IPS DF 6.9 (cell line): ENCODE measurements around the gene AK4.
"Not testable (repeated sequence)": the region's sequence is repeated elsewhere in the genome, so short reads cannot be mapped to it uniquely, and the experiment has no call there.

Source experiments
- DNase-seq: peaks from one replicate; pipeline ENCODE4 v3.0.0-alpha.2; 2013; ENCODE audit warnings: low read depth, low spot score
- H3K27ac ChIP-seq: one replicate; pipeline ENCODE4 v1.5.1; 2013; ENCODE audit warnings: low read length, control low read depth
- H3K27me3 ChIP-seq: 2 replicates; pipeline ENCODE4 v1.6.1; 2013; ENCODE audit warnings: mild to moderate bottlenecking, low read length; ENCODE audit not compliant: control insufficient read depth, insufficient read depth
- H3K36me3 ChIP-seq: 2 replicates; pipeline ENCODE4 v1.6.1; 2013; ENCODE audit warnings: low read length; ENCODE audit not compliant: control insufficient read depth, insufficient read depth
- H3K4me1 ChIP-seq: 2 replicates; pipeline ENCODE4 v1.6.1; 2013; ENCODE audit warnings: low read length; ENCODE audit not compliant: control insufficient read depth, insufficient read depth
- H3K4me3 ChIP-seq: 2 replicates; pipeline ENCODE4 v1.5.1; 2013; ENCODE audit warnings: mild to moderate bottlenecking, low read length
- H3K9me3 ChIP-seq: 2 replicates; pipeline ENCODE4 v1.6.1; 2013; ENCODE audit warnings: low read length, inconsistent platforms; ENCODE audit not compliant: control insufficient read depth, insufficient read depth
- WGBS: extraction: QIAGEN DNeasy Blood & Tissue Kit; methylation state at CpG from one replicate; pipeline ENCODE4 v1.1.7; 2013; ENCODE audit warnings: mixed read lengths, missing lambda C conversion rate; ENCODE audit not compliant: insufficient read length, insufficient coverage; 5-methylcytosine and 5-hydroxymethylcytosine counted together

Gene AK4

DNA sequence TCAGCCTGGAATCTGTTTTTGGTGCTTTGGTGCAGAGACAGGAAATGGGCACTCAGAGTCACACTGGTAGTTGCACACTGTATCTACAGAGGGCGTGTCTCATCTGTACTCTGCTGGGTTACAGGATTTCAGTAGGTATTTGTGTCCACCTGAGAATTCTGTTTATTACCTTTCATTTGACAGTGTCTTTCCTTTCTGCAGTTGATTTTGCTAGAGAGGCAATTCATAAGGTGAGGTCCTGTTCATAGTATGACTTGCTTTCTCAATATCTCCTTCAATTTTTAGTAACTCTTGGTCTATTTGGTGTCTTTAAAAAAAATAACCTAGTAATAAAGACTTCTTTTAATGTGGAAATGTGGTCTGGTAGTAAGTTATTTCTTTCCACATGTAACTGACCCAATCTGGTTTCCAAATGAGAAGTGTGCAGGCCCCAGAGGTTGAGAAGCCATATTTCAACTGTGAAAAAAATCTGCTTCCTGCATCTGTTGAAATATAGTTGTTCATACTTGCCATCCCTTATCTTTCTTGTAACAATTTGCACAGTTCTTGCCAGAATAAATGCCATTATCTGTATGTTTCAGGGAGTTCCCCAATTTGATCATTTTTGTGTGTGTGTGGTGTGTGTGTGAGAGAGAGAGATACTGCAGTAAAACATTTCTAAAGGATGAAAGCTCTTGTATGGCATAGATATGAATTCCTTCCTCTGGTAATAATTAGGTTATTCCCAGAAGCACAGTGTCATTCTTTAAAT, 82.9 kb downstream of the AK4 start:
- Histone ChIP-seq H3K27ac (no peak overlapping the region), H3K4me1 (no peaks in the 10 kb centered on the region), H3K36me3 (peaks cover 4% of the 10 kb centered on the region; the same call in 1 of the 2 replicates), H3K9me3 (no peaks in the 10 kb centered on the region), H3K27me3 (no peaks in the 10 kb centered on the region), H3K4me3 (no peak overlapping the region)
- DNase-seq, result no peak
- WGBS, result no CpG with 5 or more reads among the region's 1 CpG

DNA sequence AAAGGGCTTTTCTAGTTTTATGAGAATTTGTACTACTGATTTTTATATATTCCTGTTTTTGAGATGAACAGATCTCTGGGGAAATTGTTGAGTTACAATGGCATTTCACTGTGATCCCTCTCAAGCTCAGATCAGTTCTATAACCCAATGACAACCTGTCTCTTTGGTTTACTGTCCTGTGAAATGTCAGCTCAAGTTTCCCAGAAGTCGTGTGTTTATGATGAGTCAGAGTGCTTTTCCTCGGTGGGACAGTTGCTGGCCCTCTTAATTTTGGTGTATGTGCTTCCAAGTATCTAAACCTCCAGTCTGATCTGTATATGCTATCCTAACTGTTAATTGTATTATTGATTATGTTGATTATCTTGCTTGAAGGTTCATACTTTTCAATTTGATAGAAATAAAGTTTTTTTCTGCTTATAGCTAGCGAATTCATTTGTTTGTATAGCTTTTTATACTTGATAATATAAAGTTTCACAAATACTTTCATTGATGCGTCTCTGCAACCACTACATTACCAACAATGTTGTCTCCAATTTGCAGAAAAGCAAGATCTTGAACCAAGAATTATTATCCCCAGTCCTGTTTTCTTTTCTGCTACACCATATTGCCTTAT, 83.8 kb downstream of the AK4 start:
- Histone ChIP-seq H3K27ac (no peak overlapping the region), H3K9me3 (no peaks in the 10 kb centered on the region), H3K4me1 (no peaks in the 10 kb centered on the region), H3K4me3 (no peak overlapping the region), H3K36me3 (peaks cover 4% of the 10 kb centered on the region; the same call in 1 of the 2 replicates), H3K27me3 (no peaks in the 10 kb centered on the region)
- WGBS, result no CpG with 5 or more reads among the region's 4 CpGs
- DNase-seq, result no peak

DNA sequence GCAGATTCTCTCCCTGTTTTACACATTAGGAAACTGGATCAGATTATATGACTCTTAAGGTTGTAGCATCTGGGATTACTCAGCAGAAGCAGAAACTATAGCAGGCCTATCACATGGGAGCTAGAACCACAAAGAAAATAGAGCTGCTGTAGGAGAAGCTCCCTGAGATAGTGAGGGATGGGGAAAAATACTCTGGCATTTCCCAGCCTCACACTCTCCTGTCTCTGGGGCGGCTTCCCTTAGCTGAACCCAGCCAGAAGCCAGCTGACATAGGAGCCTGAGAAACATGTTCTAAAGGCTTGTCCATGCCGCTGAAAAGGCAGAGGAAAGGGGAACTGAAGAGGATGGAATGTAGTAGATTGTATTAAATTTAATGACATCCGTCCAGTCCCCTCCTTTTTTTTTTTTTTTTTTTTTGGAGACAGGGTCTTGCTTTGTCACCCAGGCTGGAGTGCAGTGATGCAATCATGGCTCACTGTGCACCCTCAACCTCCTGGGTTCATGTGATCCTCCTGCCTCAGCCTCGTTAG, 84.5 kb downstream of the AK4 start:
- no peak for DNase-seq

DNA sequence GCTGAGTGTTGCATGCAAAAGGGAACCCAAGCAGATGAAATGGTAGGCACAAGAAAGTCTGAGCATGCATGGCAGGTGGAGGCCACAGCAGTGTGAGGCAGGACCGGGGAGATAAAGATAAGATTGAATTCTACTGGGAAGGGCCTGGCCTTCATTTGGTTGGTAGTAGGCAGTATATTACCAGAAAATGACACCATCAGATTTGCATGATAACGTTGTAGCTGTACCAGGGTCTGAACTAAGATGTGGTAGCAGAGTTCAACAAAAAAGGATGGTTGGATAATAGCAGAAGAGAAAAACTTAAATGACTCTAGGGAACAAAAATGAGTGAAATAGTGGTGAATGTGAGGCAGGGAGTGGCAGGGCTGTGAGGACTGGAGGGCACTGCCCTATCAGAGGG, 85.8 kb downstream of the AK4 start:
- H3K4me1 ChIP-seq, result no peaks in the 10 kb centered on the region
- no peaks in the 10 kb centered on the region for H3K27me3 ChIP-seq
- H3K4me3 ChIP-seq, result no peak overlapping the region
- H3K27ac ChIP-seq, result no peak overlapping the region
- no peak for DNase-seq
- WGBS, result no CpG with 5 or more reads among the region's 2 CpGs
- no peaks in the 10 kb centered on the region for H3K9me3 ChIP-seq
- H3K36me3 ChIP-seq, result peaks cover 4% of the 10 kb centered on the region; the same call in 1 of the 2 replicates

More for the DNA sequence above, 84.5 kb downstream of the AK4 start:
- Histone ChIP-seq H3K36me3 (peaks cover 4% of the 10 kb centered on the region; the same call in 1 of the 2 replicates), H3K4me1 (no peaks in the 10 kb centered on the region), H3K4me3 (no peak overlapping the region), H3K9me3 (no peaks in the 10 kb centered on the region), H3K27ac (no peak overlapping the region), H3K27me3 (no peaks in the 10 kb centered on the region)
- WGBS, result no CpG with 5 or more reads among the region's 4 CpGs

DNA sequence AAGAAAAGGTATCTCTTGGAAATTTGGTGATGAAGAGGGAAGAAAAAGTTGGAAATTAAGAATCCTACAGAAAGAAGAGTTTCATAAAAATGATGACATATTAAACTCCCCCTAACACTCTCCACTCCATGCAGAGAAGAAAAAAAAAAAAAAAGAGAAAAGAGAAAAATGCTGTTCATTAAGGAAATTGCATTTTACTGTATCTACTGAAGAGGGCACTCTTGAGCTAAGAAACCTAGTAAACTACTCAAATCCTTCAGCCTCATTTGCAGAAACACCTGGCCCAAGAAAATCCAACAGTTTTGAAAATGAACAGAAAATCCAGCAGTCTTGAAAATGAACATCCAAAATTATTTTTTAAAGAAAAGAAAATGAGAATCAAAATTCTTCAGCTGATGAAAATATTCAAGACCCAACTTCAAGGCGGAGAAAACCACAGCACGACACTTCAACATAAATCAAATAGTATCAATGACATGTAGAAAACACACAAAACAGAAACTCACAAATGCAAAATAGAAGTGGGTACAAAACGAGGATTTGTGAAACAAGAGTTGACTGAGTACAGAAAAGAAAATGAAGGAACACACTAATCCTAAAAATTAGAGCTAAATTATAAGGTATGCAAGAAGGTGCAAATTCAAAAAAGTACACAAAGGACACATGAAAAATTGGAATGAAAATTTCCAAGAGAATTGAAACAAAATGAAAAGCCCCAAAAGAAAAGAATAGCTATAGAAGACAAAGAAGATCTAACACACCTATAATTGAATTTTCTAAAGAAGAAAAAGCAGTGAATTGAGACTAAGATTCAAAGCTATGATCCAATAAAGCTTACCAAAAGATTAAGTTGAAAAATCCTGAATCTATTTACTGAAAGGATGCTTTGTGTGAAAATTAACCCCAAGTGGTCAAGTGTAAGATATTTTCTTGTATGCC, 88.1 kb downstream of the AK4 start:
- Histone ChIP-seq H3K27me3 (no peaks in the 10 kb centered on the region), H3K27ac (no peak overlapping the region), H3K4me3 (no peak overlapping the region), H3K4me1 (no peaks in the 10 kb centered on the region), H3K36me3 (no peaks in the 10 kb centered on the region), H3K9me3 (no peaks in the 10 kb centered on the region)
- no CpG with 5 or more reads among the region's 3 CpGs for WGBS
- DNase-seq, result no peak

DNA sequence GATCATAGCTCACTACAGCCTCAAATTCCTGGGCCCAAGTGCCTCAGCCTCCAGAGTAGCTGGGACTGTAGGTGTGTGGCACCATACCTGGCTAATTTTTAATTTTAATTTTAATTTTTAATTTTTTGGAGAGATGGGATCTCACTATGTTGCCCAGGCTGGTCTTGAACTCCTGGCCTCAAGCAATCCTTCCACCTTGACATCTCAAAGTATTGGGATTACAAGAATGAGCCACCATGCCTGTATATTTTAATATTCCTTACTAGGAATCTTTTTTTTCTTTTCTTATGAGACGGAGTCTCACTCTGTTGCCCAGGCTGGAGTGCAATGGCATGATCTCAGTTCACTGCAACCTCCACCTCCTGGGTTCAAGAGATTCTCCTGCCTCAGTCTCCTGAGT, 89.1 kb downstream of the AK4 start:
- no CpG with 5 or more reads among the region's 1 CpG for WGBS
- H3K27ac ChIP-seq, H3K36me3 ChIP-seq, DNase-seq, H3K9me3 ChIP-seq, H3K27me3 ChIP-seq, H3K4me3 ChIP-seq, H3K4me1 ChIP-seq: not testable (repeated sequence)

DNA sequence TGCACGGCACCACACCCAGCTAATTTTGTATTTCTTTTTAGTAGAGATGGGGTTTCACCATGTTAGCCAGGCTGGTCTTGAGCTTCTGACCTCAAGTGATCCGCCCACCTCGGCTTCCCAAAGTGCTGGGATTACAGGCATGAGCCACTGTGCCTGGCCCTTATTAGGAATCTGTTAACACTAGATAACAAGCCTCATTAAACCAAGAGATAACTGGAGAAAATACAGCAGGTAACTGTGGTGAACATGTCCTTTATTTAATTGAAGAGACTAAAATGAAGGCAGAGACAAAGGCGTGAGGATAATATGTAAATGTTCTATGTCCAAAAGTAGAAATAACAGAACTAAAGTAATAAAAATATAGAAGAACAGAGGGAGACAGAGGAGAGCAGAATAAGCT, 89.5 kb downstream of the AK4 start:
- no CpG with 5 or more reads among the region's 4 CpGs for WGBS
- DNase-seq, result no peak
- H3K4me1 ChIP-seq, result no peaks in the 10 kb centered on the region
- H3K27me3 ChIP-seq, result no peaks in the 10 kb centered on the region
- no peak overlapping the region for H3K27ac ChIP-seq
- no peak overlapping the region for H3K4me3 ChIP-seq
- H3K9me3 ChIP-seq, result no peaks in the 10 kb centered on the region
- no peaks in the 10 kb centered on the region for H3K36me3 ChIP-seq

DNA sequence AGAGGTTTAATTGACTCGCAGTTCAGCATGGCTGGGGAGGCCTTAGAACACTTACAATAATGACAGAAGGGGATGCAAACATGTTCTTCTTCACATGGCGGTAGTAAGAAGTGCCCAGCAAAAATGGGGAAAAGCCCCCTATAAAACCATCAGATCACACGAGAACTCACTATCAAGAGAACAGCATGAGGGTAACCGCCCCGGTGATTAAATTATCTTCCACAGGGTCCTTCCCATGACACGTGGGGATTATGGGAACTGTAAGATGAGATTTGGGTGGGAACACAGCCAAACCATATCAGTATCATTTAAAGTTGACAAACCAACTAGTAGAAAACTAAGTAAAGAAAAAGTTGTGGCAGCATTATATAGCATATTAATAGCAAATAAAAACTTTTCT, 90.0 kb downstream of the AK4 start:
- H3K27ac ChIP-seq, result no peak overlapping the region
- no CpG with 5 or more reads among the region's 6 CpGs for WGBS
- H3K4me1 ChIP-seq, result no peaks in the 10 kb centered on the region
- H3K9me3 ChIP-seq, result no peaks in the 10 kb centered on the region
- no peaks in the 10 kb centered on the region for H3K36me3 ChIP-seq
- no peak for DNase-seq
- H3K27me3 ChIP-seq, result no peaks in the 10 kb centered on the region
- H3K4me3 ChIP-seq, result no peak overlapping the region

DNA sequence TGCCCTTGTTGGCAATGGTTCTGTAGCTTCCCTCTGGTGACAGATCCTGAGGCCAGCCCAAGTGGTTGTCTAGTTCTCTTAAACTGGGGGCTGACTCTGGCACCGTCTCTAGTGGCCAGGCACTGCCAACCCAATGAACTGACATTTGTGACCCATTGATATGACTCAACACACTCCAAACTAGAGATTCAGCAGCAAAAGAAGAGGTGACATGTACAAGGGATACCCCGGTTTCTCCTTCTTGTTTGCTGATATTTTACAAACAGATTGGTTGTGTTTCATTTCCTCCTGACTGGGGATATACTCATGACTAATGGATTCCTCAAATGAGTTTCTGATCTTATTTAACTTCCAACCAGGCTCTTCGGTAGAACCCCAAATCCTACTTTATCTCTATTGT, 95.5 kb downstream of the AK4 start:
- no peaks in the 10 kb centered on the region for H3K4me1 ChIP-seq
- H3K27me3 ChIP-seq, result no peaks in the 10 kb centered on the region
- no peak overlapping the region for H3K27ac ChIP-seq
- DNase-seq, result no peak
- H3K4me3 ChIP-seq, result no peak overlapping the region
- no peaks in the 10 kb centered on the region for H3K36me3 ChIP-seq
- H3K9me3 ChIP-seq, result no peaks in the 10 kb centered on the region
- WGBS, result no CpG with 5 or more reads among the region's 3 CpGs

DNA sequence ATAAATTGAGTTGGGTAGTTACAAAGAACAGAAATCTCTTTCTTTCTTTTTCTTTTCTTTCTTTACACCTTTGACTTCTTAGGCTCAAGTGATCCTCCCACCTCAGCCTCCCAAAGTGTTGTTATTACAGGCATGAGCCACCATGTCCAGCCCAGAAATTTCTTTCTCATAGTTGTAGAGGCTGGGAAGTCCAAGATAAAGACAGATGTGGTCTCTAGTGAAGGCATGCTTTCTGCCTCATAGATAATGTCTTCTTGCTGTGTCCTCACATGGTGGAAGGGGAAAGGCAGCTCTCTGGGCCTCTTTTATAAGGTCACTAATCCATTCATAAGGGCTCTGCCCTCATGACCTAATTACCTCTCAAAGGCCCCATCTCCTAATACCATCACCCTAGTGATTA, 97.3 kb downstream of the AK4 start:
- Histone ChIP-seq H3K27me3 (no peaks in the 10 kb centered on the region), H3K4me3 (no peak overlapping the region), H3K36me3 (no peaks in the 10 kb centered on the region), H3K4me1 (no peaks in the 10 kb centered on the region), H3K27ac (no peak overlapping the region), H3K9me3 (no peaks in the 10 kb centered on the region)
- no peak for DNase-seq
